Activated CD4-positive, CD25-positive, alpha-beta regulatory T cell treated with anti-CD3 and anti-CD28 coated beads, Interleukin-2, amount 50 U/mL, for 16 hours (primary cell): ENCODE data around the gene SEMA3C.

Source experiments
- DNase-seq: peaks from one replicate; pipeline ENCODE4 v3.0.0-alpha.2; 2020; ENCODE audit warnings: low read depth, low spot score

SEMA3C gene

DNA sequence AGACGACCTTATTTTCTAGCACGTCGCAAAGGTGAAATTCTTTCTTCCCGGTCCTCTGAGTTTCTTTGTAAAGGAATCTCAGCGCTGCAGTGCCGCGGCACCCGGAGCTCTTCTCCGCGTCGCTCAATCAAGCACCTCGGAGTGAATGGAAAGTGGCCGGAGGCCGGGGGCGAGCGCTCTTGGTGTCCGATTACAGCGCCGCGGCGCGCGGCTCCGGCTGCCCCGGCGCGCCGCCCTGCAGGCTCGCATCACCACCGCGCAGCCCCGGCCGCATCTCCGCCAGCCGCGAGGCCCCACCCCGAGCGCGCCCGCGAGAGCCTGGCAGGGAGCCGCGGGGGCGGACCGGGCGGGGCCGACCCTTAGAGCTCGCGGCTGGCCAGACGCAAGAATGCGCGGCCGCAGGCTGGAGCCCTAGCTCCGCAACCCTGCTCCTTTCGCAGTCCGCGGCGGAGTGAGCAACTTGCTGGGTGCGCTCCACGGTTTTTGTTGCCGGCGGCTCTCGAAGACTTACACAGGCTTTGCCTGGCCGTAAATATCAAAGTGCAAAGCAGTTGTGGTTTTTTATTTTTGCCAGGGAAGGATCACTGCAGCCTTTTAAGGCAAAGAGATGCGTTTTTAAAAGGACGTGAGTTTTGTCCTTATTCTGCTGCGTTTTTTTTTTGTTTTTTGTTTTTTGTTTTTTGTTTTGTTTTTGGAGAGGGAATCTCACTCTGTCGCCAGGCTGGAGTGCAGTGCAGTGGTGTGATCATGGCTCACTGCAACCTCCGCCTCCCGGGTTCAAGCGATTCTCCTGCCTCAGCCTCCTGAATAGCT lies at the start of gene SEMA3C:
Gene SEMA3C (minus strand): TSS at position 143 of the 813 bp plus-strand sequence. CDS start 2,270 bp downstream, outside the sequence.
- no peak for DNase-seq

DNA sequence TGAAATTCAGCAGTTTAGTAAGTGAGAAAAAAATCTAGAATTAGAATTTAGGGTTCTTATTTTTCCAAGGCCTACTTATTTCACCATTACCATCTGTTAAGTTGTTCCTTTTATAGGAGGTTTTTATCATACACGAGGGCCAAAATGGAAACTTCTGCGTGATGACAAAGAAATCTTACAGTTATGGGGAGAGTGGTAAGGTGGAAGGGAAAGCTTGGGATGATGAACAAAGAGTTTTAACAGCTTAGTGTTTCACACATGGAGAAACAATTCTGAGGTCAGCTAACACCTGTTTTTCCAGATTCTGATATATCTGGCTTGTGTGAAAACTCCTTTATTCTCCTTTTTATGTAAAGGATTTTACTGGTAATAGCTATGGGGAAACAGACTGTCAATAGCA lies 49.8 kb upstream of the SEMA3C start:
- no peak for DNase-seq

DNA sequence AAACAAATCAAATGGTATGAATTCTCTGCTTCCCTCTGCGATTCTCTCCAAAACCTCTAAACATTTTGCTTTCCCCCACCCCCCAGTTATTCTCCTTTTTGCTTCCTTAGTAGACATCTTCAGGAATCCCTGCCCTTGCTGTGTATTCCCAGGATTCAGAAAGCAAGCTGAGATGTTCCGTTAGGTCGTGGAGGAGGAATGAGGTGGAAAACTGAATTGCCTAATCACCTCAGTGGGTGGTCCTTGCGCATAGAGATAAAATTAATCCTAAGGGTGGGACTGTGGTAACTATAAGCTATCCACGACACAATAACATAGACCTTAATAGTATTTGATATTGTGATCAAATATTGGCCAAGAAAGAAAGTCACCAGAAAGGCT lies 49.1 kb upstream of the SEMA3C start:
- DNase-seq = no peak

DNA sequence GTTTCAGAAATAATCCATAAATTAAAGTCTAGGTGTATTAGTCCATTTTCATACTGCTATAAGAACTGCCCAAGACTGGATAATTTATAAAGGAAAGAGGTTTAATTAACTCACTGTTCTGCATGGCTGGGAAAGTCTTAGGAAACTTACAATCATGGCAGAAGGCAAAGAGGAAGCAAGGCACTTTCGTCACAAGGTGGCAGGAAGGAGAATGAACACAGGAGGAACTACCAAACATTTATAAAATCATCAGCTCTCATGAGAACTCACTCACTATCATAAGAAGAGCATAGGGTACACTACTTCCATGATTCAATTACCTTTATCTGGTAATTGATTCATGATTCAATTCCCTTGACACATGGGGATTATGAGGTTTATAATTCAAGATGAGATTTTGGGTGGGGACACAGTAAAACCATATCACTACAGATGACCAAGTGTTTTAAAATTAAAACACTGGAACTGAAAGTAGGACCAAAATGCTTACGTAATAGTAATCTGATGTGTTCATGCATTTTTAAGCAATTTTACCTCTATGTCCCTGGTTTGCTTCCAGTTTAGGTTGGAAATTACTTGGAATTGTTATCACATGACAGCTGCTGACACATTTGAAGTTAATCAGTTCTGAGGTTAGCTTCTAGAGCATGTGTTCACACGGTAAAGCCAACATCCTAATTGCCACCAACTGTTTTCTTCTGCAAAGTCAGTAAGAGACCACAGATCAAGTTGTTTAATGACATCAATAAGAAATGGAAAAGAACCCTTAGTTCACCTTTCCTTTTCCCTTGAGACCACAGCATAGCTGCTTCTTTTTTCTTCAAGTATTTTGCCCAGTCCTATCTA lies 48.4 kb upstream of the SEMA3C start:
- DNase-seq = no peak

DNA sequence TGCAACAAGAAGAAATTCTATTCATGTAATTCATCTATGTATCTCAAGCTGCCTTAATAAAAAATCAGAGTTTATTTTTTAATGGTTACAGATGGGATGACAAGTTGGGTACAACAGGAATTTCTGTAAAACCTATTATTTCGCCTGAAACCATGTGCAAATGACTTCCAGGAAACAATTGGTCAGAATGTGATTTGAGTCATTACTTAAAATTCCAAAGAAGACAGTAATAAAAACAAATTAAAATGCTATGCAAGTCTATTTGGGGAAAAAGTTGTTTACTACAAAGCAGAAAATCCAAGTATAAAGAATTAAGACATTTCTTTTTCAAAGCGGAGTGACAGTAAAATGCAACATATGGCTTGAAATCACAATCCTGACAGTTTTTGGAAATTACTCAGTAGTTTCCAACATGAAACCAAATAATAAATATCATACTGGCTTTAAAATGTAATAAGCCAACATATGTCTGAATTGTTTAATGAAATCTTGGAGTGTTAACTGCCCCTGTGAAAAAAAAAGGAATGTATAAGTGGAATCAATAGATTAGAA lies 41.5 kb upstream of the SEMA3C start:
- DNase-seq = no peak

DNA sequence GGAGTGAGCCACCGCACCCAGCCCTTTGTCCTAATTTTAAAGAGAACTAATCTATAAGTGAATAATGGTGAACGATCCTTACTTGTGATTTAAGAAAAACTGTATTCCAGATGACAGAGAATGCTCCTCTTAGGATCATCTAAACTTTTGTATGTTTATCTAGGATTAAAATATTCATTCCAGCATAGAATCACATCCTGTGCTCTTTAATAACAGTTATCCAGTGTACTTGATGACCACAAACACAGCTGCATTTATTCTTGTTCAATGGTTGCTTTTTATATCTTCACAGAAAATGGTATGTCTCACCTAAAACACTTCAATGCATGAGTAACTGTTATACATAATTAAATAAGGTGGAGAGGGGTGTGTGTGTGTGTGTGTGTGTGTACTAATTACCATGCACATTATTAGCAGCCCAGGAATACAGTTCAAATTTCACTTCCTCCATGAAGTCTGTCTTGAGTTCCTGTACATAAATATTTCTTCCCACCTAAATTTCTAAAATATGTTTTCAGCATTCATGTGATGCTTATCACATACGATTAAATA lies 38.5 kb upstream of the SEMA3C start:
- no peak for DNase-seq

DNA sequence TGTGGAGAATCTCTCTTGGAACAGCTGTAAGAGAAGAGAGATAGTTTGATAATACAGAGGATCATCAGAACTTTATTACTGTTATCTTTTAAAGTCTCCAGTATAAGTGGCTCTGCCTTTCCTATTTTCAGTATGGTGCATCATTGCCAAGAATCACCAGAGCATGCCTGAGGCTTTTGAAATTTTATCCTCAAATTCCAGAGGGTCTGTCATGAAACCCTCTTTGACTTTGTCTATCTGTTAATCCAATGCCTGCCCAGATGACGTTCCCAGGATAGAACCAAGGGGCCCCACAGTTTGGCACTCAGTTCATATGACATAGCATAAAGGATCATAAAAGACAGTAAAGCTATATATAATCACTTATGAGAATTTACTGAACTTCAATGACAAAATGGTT lies 35.3 kb upstream of the SEMA3C start:
- no peak for DNase-seq

DNA sequence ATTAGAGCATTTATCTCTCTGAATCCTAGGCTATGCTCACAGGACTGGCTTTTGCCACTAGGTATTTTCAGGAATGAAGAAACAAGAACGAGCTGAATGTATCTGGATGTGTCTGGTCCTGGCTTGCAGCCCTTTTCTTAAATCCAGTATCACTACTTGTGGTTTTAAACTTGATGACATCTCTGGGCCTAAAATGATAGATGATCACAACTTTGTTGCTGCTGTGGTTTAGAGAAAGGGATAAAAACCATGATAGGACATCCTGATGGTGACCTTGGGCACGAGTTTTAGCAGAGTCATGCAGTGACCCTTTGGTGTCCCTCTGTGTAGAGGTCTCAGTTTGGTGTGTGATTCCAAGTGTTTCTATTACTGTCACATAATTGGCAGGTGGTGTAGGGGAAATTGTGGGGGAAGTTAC lies 31.7 kb upstream of the SEMA3C start:
- DNase-seq = no peak

DNA sequence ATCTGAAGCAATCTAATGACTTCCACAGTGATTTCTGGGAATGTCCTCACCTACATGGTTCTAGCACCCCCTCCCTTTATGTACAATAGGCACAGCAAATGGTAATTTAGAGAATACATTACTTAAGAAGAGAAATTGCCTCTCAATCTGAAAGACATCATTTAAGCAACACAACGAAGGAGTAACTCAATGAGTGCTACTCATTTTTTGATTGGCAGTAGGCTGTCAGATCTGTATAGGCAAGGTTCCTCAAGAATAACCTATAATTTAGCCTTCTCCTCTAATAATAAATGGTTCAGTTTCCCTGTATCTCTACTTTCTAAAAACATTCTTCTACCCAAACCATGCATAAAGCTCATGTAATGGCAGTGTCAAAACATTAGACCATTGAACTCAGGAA lies 30.6 kb upstream of the SEMA3C start:
- DNase-seq = no peak

DNA sequence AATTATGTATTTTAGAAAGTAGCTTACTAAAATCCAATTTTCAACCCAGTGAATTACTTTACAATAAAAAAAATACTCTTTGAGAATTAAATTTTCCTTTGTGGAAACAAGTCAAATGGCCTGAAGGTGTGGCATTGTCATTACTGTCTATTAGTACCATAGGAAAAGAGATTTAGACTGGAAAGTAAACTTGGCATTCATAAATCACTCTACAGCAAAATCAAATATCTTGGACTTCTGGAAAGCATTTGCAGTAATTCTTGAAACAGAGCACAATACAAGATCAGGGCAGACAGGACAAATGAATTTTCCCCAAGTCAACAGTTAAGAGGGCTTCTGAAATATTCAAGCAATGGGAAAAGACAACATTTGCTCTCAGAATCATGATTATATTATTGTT lies 28.0 kb upstream of the SEMA3C start:
- DNase-seq = no peak

DNA sequence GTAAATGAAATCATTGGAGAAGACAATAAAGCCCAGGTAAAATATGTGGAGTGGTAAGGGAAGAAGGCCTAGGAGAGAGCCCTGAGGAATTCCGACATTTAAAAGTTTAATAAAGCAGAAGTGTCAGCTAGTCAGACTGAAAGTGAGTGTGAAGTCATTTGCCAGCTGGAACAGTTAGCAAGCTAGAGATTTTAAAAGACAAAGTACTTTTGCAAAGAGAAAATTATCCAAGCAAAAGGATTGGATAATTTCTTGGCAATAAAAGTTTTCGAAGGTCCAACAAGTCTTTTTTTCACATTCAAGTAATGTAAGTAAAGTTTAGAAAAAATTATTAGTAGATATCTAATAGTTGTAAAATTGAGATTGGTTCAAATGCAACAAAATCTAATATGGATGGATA lies 27.1 kb upstream of the SEMA3C start:
- DNase-seq = no peak

DNA sequence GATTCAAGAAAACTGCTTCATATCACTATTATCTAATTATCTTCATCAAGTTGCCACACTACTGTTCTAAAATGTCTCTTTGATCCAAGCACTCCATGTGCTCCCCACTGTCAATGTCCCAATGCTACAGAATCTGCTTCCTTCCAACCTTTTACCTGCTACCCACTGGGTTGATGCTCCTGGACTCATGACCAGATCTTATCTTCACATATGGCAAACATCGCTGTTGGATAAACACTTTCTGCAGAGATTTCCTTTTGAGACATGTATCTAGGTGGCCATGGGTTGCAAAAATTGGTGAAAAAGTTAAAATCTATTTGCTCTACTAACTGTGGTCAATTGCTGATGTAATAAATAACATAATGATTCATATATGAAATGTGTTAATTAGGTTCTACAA lies 24.5 kb upstream of the SEMA3C start:
- no peak for DNase-seq

DNA sequence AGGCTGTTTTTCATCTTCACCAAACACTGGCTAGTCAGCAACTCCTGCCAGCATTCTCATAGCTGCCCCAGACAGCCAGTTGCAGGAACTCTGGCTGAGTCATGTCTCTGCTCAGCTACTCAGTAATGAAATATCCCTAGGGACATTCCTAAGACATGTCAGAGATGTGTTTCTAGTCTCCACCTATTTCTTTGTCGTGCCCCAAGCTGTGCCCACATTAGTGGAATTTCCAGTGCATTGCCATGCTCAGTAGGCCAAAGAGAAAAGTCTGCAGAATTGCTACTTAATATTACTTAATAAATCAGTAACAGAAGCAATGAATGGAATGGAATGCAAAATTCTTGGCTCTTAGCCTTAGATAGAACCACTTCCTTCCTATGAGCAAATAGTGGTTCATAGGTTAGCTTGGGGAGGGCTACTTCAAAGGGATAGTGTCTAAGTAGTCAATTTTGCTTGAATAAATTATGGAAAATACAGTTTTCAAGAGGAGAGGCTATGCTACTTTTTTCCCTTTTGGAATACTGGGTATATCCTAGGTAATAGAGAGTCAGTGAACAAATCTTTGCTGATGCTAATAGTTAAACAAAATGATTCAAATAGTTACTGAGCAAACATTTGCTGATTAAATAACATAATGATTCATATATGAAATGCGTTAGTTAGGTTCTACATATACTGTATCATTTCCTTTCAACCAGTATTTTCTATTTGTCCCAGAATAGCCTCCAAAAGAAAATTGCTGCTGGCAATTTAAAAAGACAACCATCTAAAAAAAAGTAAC lies 23.6 kb upstream of the SEMA3C start:
- no peak for DNase-seq

DNA sequence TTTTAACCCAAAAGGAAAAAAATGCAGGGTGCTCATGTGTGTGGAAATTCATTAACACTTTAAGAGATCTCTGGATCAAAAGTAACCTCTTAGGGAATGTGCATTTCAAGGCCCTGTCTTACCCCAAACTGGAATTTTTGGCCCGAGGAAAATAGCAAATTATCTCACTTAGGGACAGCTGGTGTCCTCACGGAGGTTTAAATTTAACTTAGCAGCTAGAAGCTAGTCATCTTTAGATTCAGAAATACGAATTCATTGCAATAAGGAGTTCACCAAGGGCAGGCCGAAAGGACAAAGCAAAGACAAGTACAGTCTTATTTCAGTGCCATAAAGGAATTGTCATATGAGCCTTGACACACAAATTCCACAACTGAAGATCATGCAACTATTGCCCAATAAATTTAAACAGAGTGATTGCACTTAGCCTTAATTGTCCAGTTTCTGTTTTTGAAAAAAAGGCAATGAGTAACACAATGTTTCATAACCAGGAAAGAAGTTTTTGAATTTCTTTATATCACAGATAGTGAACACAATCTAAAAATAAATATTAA lies 22.4 kb upstream of the SEMA3C start:
- DNase-seq = no peak

DNA sequence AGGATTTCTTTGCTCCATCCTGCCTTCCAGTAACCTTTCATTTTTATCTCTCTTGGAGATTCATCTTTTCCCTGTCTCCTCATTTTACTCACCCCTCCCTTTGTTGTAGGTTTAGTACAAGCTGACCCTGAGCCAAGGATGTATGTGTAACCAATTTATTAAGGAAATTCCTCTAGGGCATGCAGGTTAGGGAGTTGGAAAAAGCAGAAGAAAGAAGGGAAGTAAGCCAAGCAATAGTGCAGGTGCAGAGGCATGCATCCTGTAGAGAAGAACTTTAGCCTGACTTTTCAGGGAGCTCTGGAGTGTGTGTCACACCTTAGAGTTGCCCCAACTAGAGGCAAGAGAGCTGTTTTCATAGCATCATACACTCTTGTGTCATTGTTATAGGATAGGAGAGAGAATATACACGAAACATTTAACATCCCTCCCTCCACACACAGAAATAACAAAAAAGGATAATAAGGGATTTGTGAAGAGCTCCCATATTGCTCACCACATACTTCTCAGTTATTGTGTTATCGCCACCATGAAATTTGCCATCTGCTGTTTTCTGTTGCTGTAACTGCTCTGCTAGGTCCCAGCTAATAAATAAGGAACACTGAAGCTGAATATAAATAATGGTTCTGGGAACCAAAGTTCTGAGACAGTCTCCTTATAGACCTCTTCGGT lies 21.8 kb upstream of the SEMA3C start:
- DNase-seq = no peak

DNA sequence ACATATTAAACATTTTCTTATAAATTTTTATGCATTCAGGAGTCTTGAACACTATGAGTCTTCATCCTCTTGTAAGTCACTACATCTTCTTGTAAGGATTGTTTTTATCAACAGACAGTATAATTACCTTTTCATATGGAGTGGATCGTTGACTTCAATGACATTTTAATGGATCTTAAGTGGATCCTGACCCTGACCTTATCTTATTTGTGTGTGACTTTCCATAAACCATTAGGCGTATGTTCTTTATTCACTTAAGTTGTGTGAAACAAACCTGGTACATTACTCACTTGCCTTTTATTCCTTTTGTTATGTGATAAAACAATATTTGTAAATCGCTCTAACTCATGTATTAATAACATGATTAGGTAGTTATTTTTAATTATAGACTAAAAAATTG lies 18.5 kb upstream of the SEMA3C start:
- DNase-seq = no peak

DNA sequence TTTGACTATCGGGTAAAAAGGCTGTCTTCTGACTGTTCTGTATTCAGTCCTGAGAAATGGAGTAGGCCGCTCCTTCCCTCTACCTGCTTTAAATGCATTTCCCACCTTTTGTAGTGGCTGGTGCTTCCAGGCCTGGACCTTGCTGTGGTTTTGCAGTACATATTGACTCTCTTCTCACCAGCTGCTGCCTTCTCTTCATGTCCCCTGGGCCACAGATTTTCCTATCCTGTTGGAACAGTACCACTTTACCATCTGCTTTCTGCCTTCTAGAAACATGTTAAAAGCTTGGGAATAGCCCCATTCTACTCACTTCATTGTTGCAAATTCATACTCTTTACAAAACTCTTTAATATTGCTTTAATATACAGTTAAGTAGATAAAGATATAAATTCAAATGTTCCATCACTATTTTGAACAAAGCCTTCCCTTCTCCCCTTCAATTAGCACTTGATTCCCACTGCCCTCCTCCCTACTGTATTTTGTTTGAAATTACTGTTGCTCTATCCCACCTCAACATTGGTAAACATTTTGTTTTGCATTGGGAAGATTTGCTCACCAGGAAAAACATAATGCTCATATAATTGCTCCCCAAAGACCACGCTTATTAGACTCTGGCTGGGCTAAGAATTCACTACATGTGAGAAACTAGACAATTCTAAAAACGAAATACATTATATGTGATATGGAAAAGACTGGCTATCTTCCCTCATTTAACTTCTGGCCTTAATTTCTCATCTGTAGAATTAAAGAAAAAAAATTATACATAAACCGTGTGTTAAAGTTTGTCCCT lies 17.3 kb upstream of the SEMA3C start:
- no peak for DNase-seq

DNA sequence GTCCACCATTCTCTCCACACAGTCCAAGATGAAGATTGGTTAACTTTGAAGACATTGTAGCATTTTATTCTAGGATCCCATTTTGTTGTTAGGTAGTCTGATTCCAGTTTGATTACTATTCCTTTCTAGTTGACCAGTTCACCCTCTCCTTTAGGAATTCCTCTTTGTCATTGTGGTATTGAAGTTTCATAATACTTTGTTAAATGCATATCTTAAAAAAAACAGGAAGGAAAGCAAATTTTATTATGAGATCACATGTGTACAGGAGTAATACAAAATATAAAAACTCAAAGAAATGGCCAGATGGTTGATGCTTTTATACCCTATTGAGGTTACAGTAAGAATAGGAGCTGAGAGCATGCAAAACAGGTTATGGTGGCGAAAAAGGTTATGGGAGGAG lies 15.5 kb upstream of the SEMA3C start:
- no peak for DNase-seq

DNA sequence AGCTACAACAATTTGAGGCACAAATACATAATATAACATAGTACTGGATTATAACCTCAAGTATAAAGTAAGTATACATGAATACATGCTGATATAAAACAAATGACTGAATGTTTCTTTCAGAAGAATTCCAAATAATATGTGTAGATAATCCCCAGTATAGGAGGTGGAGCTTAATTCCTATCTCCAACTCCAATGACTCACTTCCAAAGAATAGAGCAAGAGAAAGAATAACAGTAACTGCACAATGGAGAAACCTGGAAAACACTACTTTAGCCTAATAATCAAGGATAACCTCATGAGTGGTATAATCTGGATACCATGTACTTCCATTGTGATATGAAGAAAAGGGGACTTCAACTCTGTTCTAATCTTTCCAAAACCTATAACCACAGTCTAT lies 13.7 kb upstream of the SEMA3C start:
- DNase-seq = no peak

DNA sequence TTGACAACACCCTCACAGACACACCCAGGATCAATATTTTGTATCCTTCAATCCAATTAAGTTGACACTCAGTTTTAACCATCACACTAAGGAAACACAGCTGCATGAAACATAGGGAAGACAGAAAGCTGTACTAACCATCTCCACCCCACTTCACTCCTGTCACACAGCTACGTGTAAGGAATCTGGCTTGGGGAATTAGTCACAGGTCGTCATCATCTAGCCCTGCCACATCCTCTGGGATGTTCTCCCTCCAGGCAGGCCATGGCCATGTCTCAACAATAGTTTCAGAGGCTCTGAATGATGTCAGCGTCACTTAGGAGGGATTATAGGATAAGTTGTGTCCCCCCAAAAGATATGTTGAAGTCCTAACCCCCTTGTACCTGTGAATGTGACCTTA lies 10.8 kb upstream of the SEMA3C start:
- DNase-seq = no peak
